ENCODE results near the gene ZC3H10. TPM values are rescaled to one million over a fixed set of nuclear protein-coding genes. Genes with fewer than 3 reads are reported as not detected.
A peak's percentile ranks its signal among the peaks of the same experiment; 100 is the strongest.

Gene ZC3H10
- total and polyA plus RNA-seq, 2 of the 13 experiments (the other 11 are each of a cell fraction or from before 2014, with no cell fraction given) = 0.70 to 2.3 TPM

DNA sequence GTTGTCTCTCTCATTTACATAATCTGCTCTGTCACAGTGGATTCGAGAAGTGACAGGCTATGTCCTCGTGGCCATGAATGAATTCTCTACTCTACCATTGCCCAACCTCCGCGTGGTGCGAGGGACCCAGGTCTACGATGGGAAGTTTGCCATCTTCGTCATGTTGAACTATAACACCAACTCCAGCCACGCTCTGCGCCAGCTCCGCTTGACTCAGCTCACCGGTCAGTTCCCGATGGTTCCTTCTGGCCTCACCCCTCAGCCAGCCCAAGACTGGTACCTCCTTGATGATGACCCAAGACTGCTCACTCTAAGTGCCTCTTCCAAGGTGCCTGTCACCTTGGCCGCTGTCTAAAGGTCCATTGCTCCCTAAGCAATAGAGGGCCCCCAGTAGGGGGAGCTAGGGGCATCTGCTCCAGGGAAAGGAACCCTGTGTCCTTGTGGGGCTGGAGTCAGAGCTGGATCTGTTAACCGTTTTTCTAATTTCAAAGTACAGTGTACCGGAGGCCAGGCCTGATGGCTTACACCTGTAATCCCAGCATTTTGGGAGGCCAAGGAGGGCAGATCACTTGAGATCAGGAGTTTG is 33.0 kb upstream of the ZC3H10 start (continued):
- TF ChIP-seq CTCF (CRISPR knock-in tag; IDR thresholded peaks at IDR 0.05) (peak; percentile 62), CBX5 (CRISPR knock-in tag; IDR thresholded peaks at IDR 0.05; ENCODE audit: borderline replicate concordance) (no peak), ZNF207 (IDR thresholded peaks at IDR 0.05; ENCODE audit: borderline replicate concordance) (no peak), THAP11 (CRISPR knock-in tag; IDR thresholded peaks at IDR 0.05) (0 out of 2 replicates have a peak, but pooled peaks have one; percentile 15), ARNTL (CRISPR knock-in tag; IDR thresholded peaks at IDR 0.05) (no peak), NR3C1 (CRISPR knock-in tag; IDR thresholded peaks at IDR 0.05) (no peak), ZSCAN30 (CRISPR knock-in tag; IDR thresholded peaks at IDR 0.05) (no peak), HMGXB3 (CRISPR knock-in tag; IDR thresholded peaks at IDR 0.05; ENCODE audit: borderline replicate concordance) (no peak), RBAK (CRISPR knock-in tag; IDR thresholded peaks at IDR 0.05) (no peak), RNF2 (conservative IDR thresholded peaks at IDR 0.05; ENCODE audit: low read depth) (no peak), NAIF1 (CRISPR knock-in tag; IDR thresholded peaks at IDR 0.05; ENCODE audit: borderline replicate concordance) (no peak), MAF1 (CRISPR knock-in tag; IDR thresholded peaks at IDR 0.05; ENCODE audit: borderline replicate concordance) (no peak), TBX3 (IDR thresholded peaks at IDR 0.05; ENCODE audit: borderline replicate concordance) (no peak), MEIS2 (CRISPR knock-in tag; IDR thresholded peaks at IDR 0.05) (no peak)
- TF ChIP-seq, protein P1, sequence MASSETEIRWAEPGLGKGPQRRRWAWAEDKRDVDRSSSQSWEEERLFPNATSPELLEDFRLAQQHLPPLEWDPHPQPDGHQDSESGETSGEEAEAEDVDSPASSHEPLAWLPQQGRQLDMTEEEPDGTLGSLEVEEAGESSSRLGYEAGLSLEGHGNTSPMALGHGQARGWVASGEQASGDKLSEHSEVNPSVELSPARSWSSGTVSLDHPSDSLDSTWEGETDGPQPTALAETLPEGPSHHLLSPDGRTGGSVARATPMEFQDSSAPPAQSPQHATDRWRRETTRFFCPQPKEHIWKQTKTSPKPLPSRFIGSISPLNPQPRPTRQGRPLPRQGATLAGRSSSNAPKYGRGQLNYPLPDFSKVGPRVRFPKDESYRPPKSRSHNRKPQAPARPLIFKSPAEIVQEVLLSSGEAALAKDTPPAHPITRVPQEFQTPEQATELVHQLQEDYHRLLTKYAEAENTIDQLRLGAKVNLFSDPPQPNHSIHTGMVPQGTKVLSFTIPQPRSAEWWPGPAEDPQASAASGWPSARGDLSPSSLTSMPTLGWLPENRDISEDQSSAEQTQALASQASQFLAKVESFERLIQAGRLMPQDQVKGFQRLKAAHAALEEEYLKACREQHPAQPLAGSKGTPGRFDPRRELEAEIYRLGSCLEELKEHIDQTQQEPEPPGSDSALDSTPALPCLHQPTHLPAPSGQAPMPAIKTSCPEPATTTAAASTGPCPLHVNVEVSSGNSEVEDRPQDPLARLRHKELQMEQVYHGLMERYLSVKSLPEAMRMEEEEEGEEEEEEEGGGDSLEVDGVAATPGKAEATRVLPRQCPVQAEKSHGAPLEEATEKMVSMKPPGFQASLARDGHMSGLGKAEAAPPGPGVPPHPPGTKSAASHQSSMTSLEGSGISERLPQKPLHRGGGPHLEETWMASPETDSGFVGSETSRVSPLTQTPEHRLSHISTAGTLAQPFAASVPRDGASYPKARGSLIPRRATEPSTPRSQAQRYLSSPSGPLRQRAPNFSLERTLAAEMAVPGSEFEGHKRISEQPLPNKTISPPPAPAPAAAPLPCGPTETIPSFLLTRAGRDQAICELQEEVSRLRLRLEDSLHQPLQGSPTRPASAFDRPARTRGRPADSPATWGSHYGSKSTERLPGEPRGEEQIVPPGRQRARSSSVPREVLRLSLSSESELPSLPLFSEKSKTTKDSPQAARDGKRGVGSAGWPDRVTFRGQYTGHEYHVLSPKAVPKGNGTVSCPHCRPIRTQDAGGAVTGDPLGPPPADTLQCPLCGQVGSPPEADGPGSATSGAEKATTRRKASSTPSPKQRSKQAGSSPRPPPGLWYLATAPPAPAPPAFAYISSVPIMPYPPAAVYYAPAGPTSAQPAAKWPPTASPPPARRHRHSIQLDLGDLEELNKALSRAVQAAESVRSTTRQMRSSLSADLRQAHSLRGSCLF (CRISPR knock-in tag; IDR thresholded peaks at IDR 0.05; ENCODE audit: borderline replicate concordance) = no peak
- TF ChIP-seq, protein P2, sequence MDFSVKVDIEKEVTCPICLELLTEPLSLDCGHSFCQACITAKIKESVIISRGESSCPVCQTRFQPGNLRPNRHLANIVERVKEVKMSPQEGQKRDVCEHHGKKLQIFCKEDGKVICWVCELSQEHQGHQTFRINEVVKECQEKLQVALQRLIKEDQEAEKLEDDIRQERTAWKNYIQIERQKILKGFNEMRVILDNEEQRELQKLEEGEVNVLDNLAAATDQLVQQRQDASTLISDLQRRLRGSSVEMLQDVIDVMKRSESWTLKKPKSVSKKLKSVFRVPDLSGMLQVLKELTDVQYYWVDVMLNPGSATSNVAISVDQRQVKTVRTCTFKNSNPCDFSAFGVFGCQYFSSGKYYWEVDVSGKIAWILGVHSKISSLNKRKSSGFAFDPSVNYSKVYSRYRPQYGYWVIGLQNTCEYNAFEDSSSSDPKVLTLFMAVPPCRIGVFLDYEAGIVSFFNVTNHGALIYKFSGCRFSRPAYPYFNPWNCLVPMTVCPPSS (IDR thresholded peaks at IDR 0.05) = no peak

Data from HepG2 (cell line).